Measurements from ENCODE around the gene LYRM9. TPM values are rescaled to one million over a fixed set of nuclear protein-coding genes. Genes with fewer than 3 reads are reported as not detected.

The LYRM9 gene
- total and polyA plus RNA-seq, 10 of the 15 experiments (the other 5 are each of a cell fraction or from before 2014, with no cell fraction given): 1.8 to 8.3 (median 4.6) TPM

DNA sequence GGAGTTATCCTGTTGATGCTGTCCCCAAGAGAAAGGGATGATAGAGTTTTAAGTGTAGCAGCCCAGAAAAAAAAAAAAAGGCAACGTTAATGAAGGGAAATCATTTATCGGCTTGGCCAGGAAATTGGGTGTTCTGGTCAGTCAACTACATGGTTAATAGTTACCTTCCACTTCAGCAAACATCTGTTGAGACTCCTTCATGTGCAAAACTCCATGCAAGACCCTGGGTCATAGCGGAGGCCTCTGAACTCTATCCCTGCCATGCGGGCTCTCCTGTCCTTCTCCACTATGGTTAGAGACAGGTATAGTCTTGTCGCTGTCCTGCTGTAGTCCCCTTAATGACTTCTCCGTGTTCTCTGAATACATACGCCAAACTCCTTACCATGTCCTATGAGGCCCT, 3.5 kb upstream of the LYRM9 start:
- RAD21 ChIA-PET (ENCODE audit: unreplicated experiment): interaction anchor here (0.6 kb wide), 1 partner anchor 88 kb away, joined by 3 read pairs; no protein-coding TSS in a partner anchor
- in situ Hi-C loops (cut with MboI): no loop called here
- Histone ChIP-seq H3K4me2 (ENCODE audit: control insufficient read depth, insufficient read depth) (no peak overlapping the region), H3K36me3 (ENCODE audit: control insufficient read depth in 2 of 2, insufficient read depth in 2 of 2, low read length in 1 of 2) (no peaks in the 10 kb centered on the region), H3K79me2 (ENCODE audit: control insufficient read depth, insufficient read depth, low read length) (0 out of 2 replicates have a peak, but pooled peaks cover 1% of the 10 kb centered on the region), H3K27ac (ENCODE audit: control insufficient read depth, insufficient read depth) (no peak overlapping the region), H3K27me3 (replicated peaks in 1 of 2; ENCODE audit: control insufficient read depth in 2 of 2, insufficient read depth in 2 of 2, low read length in 1 of 2) (no peaks in the 10 kb centered on the region), H3K4me1 (ENCODE audit: control insufficient read depth, insufficient read depth, low read length) (no peaks in the 10 kb centered on the region), H2AFZ (ENCODE audit: control insufficient read depth, low read depth, low read length) (no peak overlapping the region), H3K9me3 (replicated peaks; ENCODE audit: control insufficient read depth, insufficient read depth, low read length) (no peaks in the 10 kb centered on the region), H4K20me1 (ENCODE audit: control insufficient read depth, insufficient read depth) (no peaks in the 10 kb centered on the region), H3K9ac (ENCODE audit: control insufficient read depth, insufficient read depth, low read length) (no peak overlapping the region), H3K4me3 (no peak overlapping the region)
- FAIRE-seq (no peak), DNase-seq (ENCODE audit: low read depth, low spot score) (no peak), ATAC-seq (no peak)
- SMC1A ChIA-PET (ENCODE audit: uncharacterized antibody, unreplicated experiment): interaction anchor here (1.6 kb wide), 1 partner anchor 79 kb away, joined by 4 read pairs; no protein-coding TSS in a partner anchor
- TF ChIP-seq ZNF24 (IDR thresholded peaks at IDR 0.05) (no peak), POU2F2 (IDR thresholded peaks at IDR 0.05; ENCODE audit: borderline replicate concordance, low read depth, low read length) (no peak)
- TF ChIP-seq, protein P1, sequence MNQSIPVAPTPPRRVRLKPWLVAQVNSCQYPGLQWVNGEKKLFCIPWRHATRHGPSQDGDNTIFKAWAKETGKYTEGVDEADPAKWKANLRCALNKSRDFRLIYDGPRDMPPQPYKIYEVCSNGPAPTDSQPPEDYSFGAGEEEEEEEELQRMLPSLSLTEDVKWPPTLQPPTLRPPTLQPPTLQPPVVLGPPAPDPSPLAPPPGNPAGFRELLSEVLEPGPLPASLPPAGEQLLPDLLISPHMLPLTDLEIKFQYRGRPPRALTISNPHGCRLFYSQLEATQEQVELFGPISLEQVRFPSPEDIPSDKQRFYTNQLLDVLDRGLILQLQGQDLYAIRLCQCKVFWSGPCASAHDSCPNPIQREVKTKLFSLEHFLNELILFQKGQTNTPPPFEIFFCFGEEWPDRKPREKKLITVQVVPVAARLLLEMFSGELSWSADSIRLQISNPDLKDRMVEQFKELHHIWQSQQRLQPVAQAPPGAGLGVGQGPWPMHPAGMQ (IDR thresholded peaks at IDR 0.05; ENCODE audit: borderline replicate concordance): no peak
- TF ChIP-seq, protein P2, sequence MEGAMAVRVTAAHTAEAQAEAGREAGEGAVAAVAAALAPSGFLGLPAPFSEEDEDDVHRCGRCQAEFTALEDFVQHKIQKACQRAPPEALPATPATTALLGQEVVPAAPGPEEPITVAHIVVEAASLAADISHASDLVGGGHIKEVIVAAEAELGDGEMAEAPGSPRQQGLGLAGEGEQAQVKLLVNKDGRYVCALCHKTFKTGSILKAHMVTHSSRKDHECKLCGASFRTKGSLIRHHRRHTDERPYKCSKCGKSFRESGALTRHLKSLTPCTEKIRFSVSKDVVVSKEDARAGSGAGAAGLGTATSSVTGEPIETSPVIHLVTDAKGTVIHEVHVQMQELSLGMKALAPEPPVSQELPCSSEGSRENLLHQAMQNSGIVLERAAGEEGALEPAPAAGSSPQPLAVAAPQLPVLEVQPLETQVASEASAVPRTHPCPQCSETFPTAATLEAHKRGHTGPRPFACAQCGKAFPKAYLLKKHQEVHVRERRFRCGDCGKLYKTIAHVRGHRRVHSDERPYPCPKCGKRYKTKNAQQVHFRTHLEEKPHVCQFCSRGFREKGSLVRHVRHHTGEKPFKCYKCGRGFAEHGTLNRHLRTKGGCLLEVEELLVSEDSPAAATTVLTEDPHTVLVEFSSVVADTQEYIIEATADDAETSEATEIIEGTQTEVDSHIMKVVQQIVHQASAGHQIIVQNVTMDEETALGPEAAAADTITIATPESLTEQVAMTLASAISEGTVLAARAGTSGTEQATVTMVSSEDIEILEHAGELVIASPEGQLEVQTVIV (IDR thresholded peaks at IDR 0.05; ENCODE audit: borderline replicate concordance, partially characterized antibody): no peak
- TF ChIP-seq, protein P3, sequence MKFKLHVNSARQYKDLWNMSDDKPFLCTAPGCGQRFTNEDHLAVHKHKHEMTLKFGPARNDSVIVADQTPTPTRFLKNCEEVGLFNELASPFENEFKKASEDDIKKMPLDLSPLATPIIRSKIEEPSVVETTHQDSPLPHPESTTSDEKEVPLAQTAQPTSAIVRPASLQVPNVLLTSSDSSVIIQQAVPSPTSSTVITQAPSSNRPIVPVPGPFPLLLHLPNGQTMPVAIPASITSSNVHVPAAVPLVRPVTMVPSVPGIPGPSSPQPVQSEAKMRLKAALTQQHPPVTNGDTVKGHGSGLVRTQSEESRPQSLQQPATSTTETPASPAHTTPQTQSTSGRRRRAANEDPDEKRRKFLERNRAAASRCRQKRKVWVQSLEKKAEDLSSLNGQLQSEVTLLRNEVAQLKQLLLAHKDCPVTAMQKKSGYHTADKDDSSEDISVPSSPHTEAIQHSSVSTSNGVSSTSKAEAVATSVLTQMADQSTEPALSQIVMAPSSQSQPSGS (IDR thresholded peaks at IDR 0.05; ENCODE audit: low read length): no peak
- POLR2A ChIA-PET: no interaction called here
- no TSS peak for BruUV-seq (replicated peaks)
- intact Hi-C loops (cut with micrococcal nuclease; ENCODE audit: unreplicated experiment): no loop called here
- WGBS (ENCODE audit: insufficient coverage, insufficient replicate concordance, low lambda C conversion rate, missing lambda C conversion rate): 66% methylated on average over 7 of the region's 7 CpGs
- CTCF ChIA-PET: interaction anchor here (1.6 kb wide), 1 partner anchor 91 kb away, joined by 6 read pairs; no protein-coding TSS in a partner anchor

Data from GM12878 (cell line).